ENCODE data around the gene SFN.
"Not testable (repeated sequence)": the region's sequence is repeated elsewhere in the genome, so short reads cannot be mapped to it uniquely, and the experiment has no call there.

Gene SFN

DNA sequence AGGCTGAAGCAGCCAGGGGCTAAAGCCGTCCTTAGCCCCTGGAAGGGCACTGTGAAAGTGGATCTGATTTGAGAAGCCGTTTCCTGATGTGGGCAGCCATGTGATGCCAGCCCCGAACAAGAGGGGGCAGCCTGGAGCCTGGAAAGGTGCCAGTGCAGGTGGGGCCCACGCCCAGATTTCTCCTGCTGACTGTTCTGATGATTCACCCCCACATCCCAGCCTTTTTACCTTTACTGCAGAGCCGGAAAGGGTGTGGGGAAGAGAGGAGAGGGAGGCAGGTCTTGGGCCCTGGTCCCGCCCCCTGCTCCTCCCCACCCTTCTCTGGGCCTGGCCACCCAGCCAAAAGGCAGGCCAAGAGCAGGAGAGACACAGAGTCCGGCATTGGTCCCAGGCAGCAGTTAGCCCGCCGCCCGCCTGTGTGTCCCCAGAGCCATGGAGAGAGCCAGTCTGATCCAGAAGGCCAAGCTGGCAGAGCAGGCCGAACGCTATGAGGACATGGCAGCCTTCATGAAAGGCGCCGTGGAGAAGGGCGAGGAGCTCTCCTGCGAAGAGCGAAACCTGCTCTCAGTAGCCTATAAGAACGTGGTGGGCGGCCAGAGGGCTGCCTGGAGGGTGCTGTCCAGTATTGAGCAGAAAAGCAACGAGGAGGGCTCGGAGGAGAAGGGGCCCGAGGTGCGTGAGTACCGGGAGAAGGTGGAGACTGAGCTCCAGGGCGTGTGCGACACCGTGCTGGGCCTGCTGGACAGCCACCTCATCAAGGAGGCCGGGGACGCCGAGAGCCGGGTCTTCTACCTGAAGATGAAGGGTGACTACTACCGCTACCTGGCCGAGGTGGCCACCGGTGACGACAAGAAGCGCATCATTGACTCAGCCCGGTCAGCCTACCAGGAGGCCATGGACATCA lies at the start of gene SFN:
SFN (plus strand) TSS at position 369 of the 904 bp plus-strand sequence; CDS start at position 433, 64 bp downstream.
- peak; percentile 85 for DNase-seq

- no peak for DNase-seq
These were observed 48.6 kb upstream of the SFN start for GRCh38 chr1:26814377-26814776.

- DNase-seq, result no peak
These were observed 48.1 kb upstream of the SFN start for GRCh38 chr1:26814893-26815292.

DNA sequence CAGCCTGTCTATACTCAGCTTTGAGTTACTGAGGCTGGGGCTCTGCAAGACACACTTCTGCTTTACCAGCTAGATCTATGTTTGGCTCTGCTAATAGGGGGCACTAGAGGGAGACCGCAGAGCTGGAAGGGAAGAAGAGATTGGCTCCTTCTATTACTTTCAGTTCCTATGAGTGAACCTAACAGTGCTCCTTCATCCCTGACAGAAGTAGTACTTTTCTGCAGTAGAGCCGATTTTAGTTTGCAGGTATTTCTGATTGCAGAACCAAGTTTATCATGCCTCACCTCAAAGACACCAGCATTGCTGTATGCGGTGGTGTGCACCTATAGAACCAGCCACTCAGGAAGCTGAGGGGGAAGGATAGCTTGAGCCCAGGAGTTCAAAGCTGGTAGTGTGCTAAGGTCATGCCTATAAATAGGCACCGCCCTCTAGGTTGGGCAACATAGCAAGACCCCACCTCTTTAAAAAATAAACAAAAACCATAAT lies 42.1 kb upstream of the SFN start:
- DNase-seq, result no peak

- DNase-seq, result no peak
These were observed 40.1 kb upstream of the SFN start for GRCh38 chr1:26822737-26823395.

GRCh38 chr1:26824731-26825130 lies 38.2 kb upstream of the SFN start:
- DNase-seq, result no peak

DNA sequence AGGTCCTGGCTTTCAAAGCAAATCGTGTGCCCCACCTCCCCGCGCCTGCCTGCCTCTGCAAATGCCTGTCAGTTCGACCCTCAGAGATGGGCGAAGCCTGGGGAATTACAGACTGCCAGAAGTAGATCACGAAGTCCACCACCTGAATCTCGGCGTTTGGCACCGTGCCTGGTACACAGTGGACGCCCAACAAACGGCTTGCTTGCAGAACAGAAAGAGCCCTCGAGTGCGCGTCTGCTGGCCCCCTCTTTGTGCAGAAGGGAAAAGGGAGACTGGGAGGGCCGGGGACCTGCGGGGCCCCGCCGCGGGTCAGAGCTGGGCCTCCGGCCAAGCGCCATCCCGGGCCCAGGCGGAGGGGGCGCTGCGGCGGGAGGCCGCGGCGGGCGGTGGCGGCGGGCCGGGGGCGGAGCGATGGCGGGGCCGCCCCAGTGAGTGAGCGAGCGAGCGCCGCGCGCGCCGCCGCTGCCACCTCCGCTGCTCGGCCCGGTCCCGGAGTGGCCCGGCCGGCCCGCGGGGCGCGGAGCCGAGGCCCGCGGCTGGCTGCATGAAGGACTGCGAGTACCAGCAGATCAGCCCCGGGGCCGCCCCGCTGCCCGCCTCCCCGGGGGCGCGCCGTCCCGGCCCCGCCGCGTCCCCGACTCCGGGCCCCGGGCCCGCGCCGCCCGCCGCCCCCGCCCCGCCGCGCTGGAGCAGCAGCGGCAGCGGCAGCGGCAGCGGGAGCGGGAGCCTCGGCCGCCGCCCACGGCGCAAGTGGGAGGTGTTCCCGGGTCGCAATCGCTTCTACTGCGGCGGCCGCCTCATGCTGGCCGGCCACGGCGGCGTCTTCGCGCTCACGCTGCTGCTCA lies 36.5 kb upstream of the SFN start, which contains the start of gene ZDHHC18:
ZDHHC18 (plus strand) TSS at position 428 of the 845 bp plus-strand sequence; CDS start at position 545, 117 bp downstream.
- DNase-seq, result peak; percentile 9

DNA sequence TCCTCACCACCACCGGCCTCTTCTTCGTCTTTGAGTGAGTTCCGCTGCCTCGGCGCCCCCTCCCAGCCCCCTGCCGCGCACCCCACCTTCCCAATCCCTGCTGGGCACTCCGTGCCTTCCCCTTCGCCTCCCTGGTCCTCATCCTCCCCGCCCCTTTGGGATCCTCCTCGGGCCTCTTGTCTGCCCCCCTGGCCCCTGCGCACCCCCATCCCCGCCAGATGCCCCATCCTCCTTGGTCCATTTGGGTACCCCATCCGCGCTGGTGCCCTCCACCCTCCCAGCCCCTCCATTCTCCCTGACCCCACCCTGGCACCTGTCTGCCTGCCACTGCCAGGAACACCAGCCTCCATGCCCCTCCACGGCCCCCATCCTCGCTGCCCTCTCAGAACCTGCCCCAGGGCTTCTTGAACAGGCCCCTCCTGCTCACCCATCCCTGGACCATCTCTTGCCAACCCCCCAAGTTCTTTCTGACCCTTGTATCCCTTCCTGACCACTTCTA lies 35.8 kb upstream of the SFN start:
- no peak for DNase-seq

DNA sequence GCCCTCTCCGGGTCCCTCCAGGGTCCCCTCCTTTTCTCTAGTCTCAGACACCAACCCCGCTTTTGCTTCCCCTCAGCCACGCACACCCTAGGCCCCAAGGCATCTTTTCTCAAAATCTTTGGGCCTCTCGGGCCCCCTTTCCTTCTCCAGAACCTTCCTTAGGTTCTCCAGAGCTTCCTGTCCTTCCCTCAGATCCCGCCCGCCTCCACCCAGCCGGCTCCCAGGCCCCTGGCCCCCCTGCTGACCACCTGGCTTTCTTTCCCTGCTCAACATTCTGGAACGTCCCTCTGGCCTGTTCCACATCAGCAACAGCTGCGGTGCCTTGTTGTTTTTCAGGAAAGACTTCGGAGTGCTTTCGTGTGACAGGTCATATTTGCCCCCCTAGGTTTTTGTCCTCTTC lies 35.3 kb upstream of the SFN start:
- no peak for DNase-seq

- no peak for DNase-seq
These were observed 34.4 kb upstream of the SFN start for GRCh38 chr1:26828411-26828991.

GRCh38 chr1:26829184-26829911 lies 33.6 kb upstream of the SFN start:
- no peak for DNase-seq

GRCh38 chr1:26831059-26831458 lies 31.9 kb upstream of the SFN start:
- no peak for DNase-seq

DNA sequence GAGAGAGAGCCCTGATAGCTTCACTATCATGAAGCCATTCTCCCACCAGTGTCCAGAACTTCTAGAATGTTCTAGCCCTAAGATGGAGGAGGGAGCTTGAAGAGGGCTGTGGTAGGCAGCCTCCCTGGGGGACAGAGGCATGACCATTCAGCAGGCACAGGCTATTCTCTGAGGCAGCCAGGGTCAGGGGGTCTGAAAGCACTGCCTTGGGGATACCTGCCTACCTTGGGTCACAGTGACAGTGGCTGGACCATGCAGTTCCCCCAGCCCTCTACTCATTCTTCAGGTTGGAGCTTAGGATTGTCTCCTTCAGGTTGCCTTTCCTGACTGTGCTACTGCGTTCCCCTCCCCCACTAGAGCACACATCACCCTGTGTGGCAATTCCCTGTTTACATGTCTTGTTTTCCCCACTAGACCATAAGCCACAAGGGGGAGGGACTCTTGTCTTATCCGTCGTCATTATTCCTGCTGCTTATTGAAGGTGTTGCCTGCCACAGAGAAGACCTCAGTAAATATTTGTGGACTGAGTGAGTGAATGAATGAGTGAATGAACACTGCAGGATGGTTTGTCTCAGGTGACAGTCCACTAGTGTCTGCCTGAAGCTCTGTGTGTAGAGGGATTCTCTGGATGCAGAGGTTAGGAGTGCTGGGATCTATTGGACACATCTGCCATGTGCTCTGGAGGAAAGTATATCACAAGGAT lies 31.3 kb upstream of the SFN start:
- DNase-seq, result peak; percentile 72

DNA sequence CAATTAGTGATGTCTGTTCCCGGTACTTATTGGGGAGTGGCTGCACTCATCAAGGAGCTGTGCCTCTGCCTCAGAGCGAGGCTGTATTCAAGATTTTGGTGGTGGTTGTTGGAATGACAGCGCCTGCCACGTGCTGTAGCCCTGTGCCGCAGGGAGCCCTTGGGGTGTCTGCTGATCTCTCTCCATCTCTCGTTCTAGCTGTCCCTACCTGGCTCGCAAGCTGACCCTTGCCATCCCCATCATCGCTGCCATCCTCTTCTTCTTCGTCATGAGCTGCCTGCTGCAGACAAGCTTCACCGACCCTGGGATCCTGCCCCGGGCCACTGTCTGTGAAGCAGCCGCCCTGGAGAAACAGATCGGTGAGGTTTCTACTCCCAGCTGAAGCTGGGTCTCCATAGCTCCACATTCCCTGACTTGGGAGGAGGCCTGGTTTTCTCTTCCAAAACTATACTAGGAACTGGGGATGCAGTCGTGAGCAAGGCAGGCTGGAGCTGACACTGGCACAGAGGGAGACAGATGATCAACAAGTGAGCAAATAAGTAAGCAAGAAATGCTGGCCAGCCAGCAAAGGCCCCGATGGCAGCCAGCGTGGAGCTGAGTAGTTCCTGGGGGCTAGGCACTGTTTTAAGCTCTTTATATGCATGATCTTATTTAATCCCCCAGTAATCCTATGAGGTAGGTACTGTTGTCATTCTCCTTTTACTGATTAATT lies 30.5 kb upstream of the SFN start:
- DNase-seq, result no peak

- no peak for DNase-seq
These were observed 29.2 kb upstream of the SFN start for GRCh38 chr1:26833432-26834405.

DNA sequence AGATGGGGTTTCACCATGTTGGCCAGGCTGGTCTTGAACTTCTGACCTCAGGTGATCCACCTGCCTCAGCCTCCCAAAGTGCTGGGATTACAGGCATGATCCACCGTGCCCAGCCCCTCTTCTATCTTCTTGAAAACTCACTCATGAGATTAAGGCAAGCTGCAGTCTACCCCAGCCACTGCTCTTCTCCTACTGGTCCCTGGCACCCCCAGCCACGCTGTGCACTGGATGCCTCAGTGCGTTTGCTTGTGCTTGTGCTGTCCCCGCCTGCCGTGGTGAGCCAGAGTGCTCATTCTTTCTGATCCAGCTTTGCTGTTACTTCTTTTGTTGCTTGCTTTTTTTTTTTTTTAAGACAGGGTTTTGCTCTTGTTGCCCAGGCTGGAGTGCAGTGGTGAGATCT lies 25.3 kb upstream of the SFN start:
- not testable (repeated sequence) for DNase-seq

DNA sequence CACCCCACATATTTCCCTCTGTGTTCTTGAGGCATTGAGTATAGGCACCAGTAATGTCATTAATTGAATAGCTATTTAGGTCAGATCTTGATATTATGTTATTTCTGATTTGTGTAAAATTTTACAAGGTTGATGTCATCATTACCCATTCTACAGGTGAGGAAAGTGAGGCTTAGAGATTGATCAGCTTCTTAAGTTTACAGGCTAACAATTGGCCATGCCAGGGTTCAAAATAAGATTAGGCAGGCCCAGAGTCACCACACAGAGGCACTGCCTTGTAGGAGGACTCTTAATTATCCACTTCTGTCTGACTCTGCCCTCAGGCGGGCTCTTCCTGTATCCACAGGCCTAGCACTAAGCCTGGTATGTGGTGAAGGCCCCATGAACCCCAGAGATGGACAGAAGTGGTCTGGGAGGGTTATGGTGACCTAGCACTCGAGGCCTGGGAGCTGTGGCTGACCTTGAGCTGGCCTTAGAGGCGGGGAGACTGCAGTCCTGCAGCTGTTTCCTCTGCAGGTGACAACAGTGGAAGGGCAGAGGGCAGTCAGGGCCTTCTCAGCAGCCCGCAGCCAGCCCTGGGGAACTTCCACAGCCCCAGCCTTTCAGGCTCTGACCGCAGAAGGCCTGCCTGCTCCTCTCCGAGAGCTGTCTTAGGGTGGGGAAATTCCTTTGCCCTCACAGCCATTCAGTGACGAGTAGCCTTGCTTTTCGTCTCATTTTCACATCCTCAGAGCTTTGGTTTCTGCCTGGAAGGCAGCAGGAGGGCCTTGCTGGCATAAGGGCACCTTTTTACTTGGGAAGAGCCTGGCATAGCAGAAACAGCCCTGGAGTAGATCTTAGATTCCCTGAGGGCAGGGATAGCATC lies 24.2 kb upstream of the SFN start:
- no peak for DNase-seq

- no peak for DNase-seq
These were observed 23.6 kb upstream of the SFN start for GRCh38 chr1:26839339-26839722.

All from NCI-H2029 treated with DMSO at 0.1 percent for 48 hours (cell line).